HepG2 (cell line): ENCODE data around the gene TSC22D3. TPM values are rescaled to one million over a fixed set of nuclear protein-coding genes. Genes with fewer than 3 reads are reported as not detected.

Source experiments
- ATAC-seq: fragments of 200-7000 bp; cut with Tn5 transposase; 3 replicates; pipeline ENCODE4 v1.9.1; 2020; ENCODE audit warnings: mild to moderate bottlenecking, moderate library complexity
- BruUV-seq: library from RNA; stranded (reverse); fragments of 400-500 nt; replicated peaks from 2 replicates; lab custom pipeline; 2021; lab: Mats Ljungman, UMichigan
- CTCF ChIA-PET: fragments of 300-600 bp; formaldehyde crosslinking; extraction: SDS; loops from one replicate; lab custom pipeline; 2021; ENCODE audit warnings: low total read pairs, inconsistent platforms, low intra/inter-chr PET ratio; lab: Yijun Ruan, JAX
- POLR2A ChIA-PET: fragments of 350-600 bp; sonication (Branson Sonifier 250); formaldehyde crosslinking; loops from one replicate; lab custom pipeline; 2020; ENCODE audit warnings: antibody characterized with exemption, inconsistent platforms; lab: Yijun Ruan, JAX
- DNase-seq: peaks from one replicate; pipeline ENCODE4 v3.0.0-alpha.2; 2015; ENCODE audit warnings: low spot score
- FAIRE-seq: peaks from 3 replicates; lab custom pipeline; 2011; peaks lifted over from hg19 to GRCh38; lab: Jason Lieb, UNC
- H2AFZ ChIP-seq: one replicate; pipeline ENCODE4 v1.6.1; 2011; ENCODE audit warnings: low read length, inconsistent platforms
- H3K27ac ChIP-seq: fragments of 300-600 bp; 3 replicates; pipeline ENCODE4 v1.8.0; 2011; ENCODE audit warnings: mixed run types, mild to moderate bottlenecking, mixed read lengths, low read length, inconsistent platforms; ENCODE audit not compliant: insufficient read depth; ENCODE audit errors: extremely low read length
- H3K27me3 ChIP-seq, 2 experiments: fragments of 200-600 bp in 1 of 2; 2 replicates in 1 of 2; 3 replicates in 1 of 2; pipeline versions ENCODE4 v1.6.0 to v1.8.0; 2011; ENCODE audit warnings: low read length in 2 of 2, mild to moderate bottlenecking in 2 of 2, moderate library complexity in 2 of 2, inconsistent platforms in 1 of 2; ENCODE audit not compliant: insufficient read depth in 2 of 2, control insufficient read depth in 1 of 2
- H3K36me3 ChIP-seq, 2 experiments: fragments of 200-600 bp in 1 of 2; replicated peaks in 1 of 2; 2 replicates in 1 of 2; 3 replicates in 1 of 2; pipeline versions ENCODE4 v1.5.1 to v1.8.0; 2011; ENCODE audit warnings: low read length in 2 of 2, inconsistent platforms in 1 of 2; ENCODE audit not compliant: insufficient read depth in 2 of 2, control insufficient read depth in 1 of 2
- H3K4me1 ChIP-seq: 2 replicates; pipeline ENCODE4 v1.5.1; 2012; ENCODE audit warnings: low read length, inconsistent platforms; ENCODE audit not compliant: insufficient read depth
- H3K4me2 ChIP-seq: 2 replicates; pipeline ENCODE4 v1.6.0; 2011; ENCODE audit warnings: low read depth, low read length, inconsistent platforms
- H3K4me3 ChIP-seq, 3 experiments: fragments of 200-600 bp in 1 of 3; sonication (generic), shearing (Covaris generic) in 1 of 3; replicated peaks in 1 of 3; 2 replicates each; pipeline ENCODE4 v1.5.1; 2011 to 2016; ENCODE audit warnings: low read length in 3 of 3, inconsistent platforms in 2 of 3, low read depth in 2 of 3, mild to moderate bottlenecking in 2 of 3, control low read depth in 1 of 3, mixed read lengths in 1 of 3; ENCODE audit not compliant: insufficient read depth in 1 of 3
- H3K79me2 ChIP-seq: one replicate; pipeline ENCODE4 v1.6.1; 2011; ENCODE audit warnings: low read length, inconsistent platforms; ENCODE audit not compliant: insufficient read depth
- H3K9ac ChIP-seq: 2 replicates; pipeline ENCODE4 v1.6.0; 2011; ENCODE audit warnings: mild to moderate bottlenecking, low read depth, low read length, inconsistent platforms; ENCODE audit not compliant: insufficient read depth
- H3K9me3 ChIP-seq: 2 replicates; pipeline ENCODE4 v1.5.1; 2012; ENCODE audit warnings: mild to moderate bottlenecking, low read length
- H4K20me1 ChIP-seq: 2 replicates; pipeline ENCODE4 v1.6.0; 2011; ENCODE audit warnings: inconsistent platforms, mild to moderate bottlenecking, low read length, moderate library complexity; ENCODE audit not compliant: insufficient read depth
- ARNTL ChIP-seq: sonication (generic); formaldehyde crosslinking; IDR thresholded peaks from 2 replicates; pipeline ENCODE4 v1.4.0; 2020; ENCODE audit warnings: mild to moderate bottlenecking, missing genetic modification reagents
- CCDC6 ChIP-seq: sonication (generic); formaldehyde crosslinking; IDR thresholded peaks from 2 replicates; pipeline ENCODE4 v1.8.1; 2022; ENCODE audit warnings: mild to moderate bottlenecking, missing genetic modification reagents, moderate library complexity
- KMT2B ChIP-seq: IDR thresholded peaks from 2 replicates; pipeline ENCODE4 v1.6.1; 2016; ENCODE audit warnings: missing genetic modification reagents, missing compliant biosample characterization
- LRRFIP1 ChIP-seq: sonication (generic); formaldehyde crosslinking; conservative IDR thresholded peaks from 2 replicates; pipeline ENCODE4 v1.4.0; 2020; ENCODE audit warnings: missing genetic modification reagents
- MEIS2 ChIP-seq: sonication (generic); formaldehyde crosslinking; IDR thresholded peaks from 2 replicates; pipeline ENCODE4 v1.9.0; 2021; ENCODE audit warnings: mild to moderate bottlenecking, missing genetic modification reagents
- MTF2 ChIP-seq: sonication (generic); formaldehyde crosslinking; IDR thresholded peaks from 2 replicates; pipeline ENCODE4 v1.5.0; 2020; ENCODE audit warnings: missing genetic modification reagents, borderline replicate concordance
- RARG ChIP-seq: sonication (generic); formaldehyde crosslinking; IDR thresholded peaks from 2 replicates; pipeline ENCODE4 v1.4.0; 2020; ENCODE audit warnings: low read depth, mild to moderate bottlenecking, missing genetic modification reagents
- RXRB ChIP-seq: IDR thresholded peaks from 2 replicates; pipeline ENCODE4 v1.6.1; 2016; ENCODE audit warnings: borderline replicate concordance, missing genetic modification reagents, missing compliant biosample characterization
- SMC3 ChIP-seq: IDR thresholded peaks from 2 replicates; pipeline ENCODE4 v1.6.1; 2011; ENCODE audit warnings: low read length, improper control_type of control experiment
- ZNF260 ChIP-seq: sonication (generic); formaldehyde crosslinking; IDR thresholded peaks from 2 replicates; pipeline ENCODE4 v1.4.0; 2020; ENCODE audit warnings: missing genetic modification reagents, low read depth, mild to moderate bottlenecking, borderline replicate concordance
- ZNF33A ChIP-seq: sonication (generic); formaldehyde crosslinking; IDR thresholded peaks from 2 replicates; pipeline ENCODE4 v1.5.1; 2020; ENCODE audit warnings: missing genetic modification reagents, mild to moderate bottlenecking, moderate library complexity, borderline replicate concordance
- ZUFSP ChIP-seq: sonication (generic); formaldehyde crosslinking; IDR thresholded peaks from 2 replicates; pipeline ENCODE4 v1.9.0; 2021; ENCODE audit warnings: missing genetic modification reagents, mild to moderate bottlenecking, borderline replicate concordance
- WGBS: methylation state at CpG from one replicate; pipeline ENCODE4 v1.1.6; 2017; ENCODE audit warnings: low lambda C conversion rate; 5-methylcytosine and 5-hydroxymethylcytosine counted together
- in situ Hi-C: cut with HindIII; loops from 2 replicates; pipeline ENCODE4 v1.10.0; 2017; ENCODE audit warnings: low pct_unique_long_range_greater_than_20kb; ENCODE audit not compliant: extremely low pct_ligation_motif_present
- intact Hi-C: fragments of 100-400 bp; cut with micrococcal nuclease; formaldehyde crosslinking; loops from one replicate; pipeline ENCODE4 v1.10.0; 2022; ENCODE audit not compliant: unreplicated experiment
- polyA plus RNA-seq, 8 experiments: library from polyadenylated mRNA; depleted of rRNA in 3 of 8; stranded (reverse) in 7 of 8; unstranded in 1 of 8; fragments of >200 nt; fragmentation: Illumina TruSeq in 4 of 8; extraction: Trizol in 4 of 8; gene quantifications; 2 replicates each; pipeline versions ENCODE4 v1.2.1 to v1.2.3, GENCODE V29; 2011 to 2016; ENCODE audit warnings: low read depth in 4 of 8, missing spikeins in 1 of 8, mixed read lengths in 1 of 8; ENCODE audit not compliant: insufficient read depth in 1 of 8
- total RNA-seq, 5 experiments: library from RNA; depleted of rRNA; stranded (reverse); fragments of >200 nt; fragmentation: Illumina TruSeq; extraction: Trizol; gene quantifications; 2 replicates each; pipeline ENCODE4 v1.2.3, GENCODE V29; 2016; ENCODE audit warnings: low read depth in 1 of 5

Gene TSC22D3
- total and polyA plus RNA-seq, 2 of the 13 experiments (the other 11 are each of a cell fraction or from before 2014, with no cell fraction given), result 0.82 to 1.5 TPM

- no peaks in the 10 kb centered on the region for H3K9me3 ChIP-seq
- H3K27ac ChIP-seq, result no peak overlapping the region
- H3K36me3 ChIP-seq, result no peaks in the 10 kb centered on the region
- H3K27me3 ChIP-seq, result no peaks in the 10 kb centered on the region
- intact Hi-C loops (no loop called here), in situ Hi-C loops (no loop called here)
- no peaks in the 10 kb centered on the region for H3K79me2 ChIP-seq
- POLR2A ChIA-PET, result no interaction called here
- CTCF ChIA-PET, result no interaction called here
- no peaks in the 10 kb centered on the region for H3K4me1 ChIP-seq
- no peak for TF ChIP-seq SMC3
- TF ChIP-seq ZNF33A (CRISPR knock-in tag), result no peak
- TF ChIP-seq LRRFIP1, result no peak
- TF ChIP-seq RARG, result no peak
- no peak for TF ChIP-seq MTF2 (CRISPR knock-in tag)
- TF ChIP-seq CCDC6 (CRISPR knock-in tag), result no peak
- no peak for TF ChIP-seq ZNF260 (CRISPR knock-in tag)
- no peak for TF ChIP-seq ZUFSP (CRISPR knock-in tag)
- no peak for TF ChIP-seq MEIS2
- TF ChIP-seq KMT2B (CRISPR knock-in tag), result no peak
- no peak for TF ChIP-seq ARNTL (CRISPR knock-in tag)
- no peak for TF ChIP-seq RXRB (CRISPR knock-in tag)
- H3K4me2 ChIP-seq, result no peak overlapping the region
- no peak for DNase-seq
- no peak for FAIRE-seq
- no peak overlapping the region for H3K9ac ChIP-seq
- no peak overlapping the region for H3K4me3 ChIP-seq
- no peak for ATAC-seq
- H2AFZ ChIP-seq, result no peak overlapping the region
- H4K20me1 ChIP-seq, result no peaks in the 10 kb centered on the region
- 27% methylated on average over 3 of the region's 4 CpGs for WGBS
- no TSS peak for BruUV-seq
Measured at GRCh38 chrX:107700317-107700774, 75.2 kb downstream of the TSC22D3 start.
